ENCODE data around the gene THADA. TPM values are rescaled to one million over a fixed set of nuclear protein-coding genes. Genes with fewer than 3 reads are reported as not detected.
"Not testable (repeated sequence)": the region's sequence is repeated elsewhere in the genome, so short reads cannot be mapped to it uniquely, and the experiment has no call there.

THADA gene
- total RNA-seq, 1 experiment from 2014 or later: 29.3 TPM

DNA sequence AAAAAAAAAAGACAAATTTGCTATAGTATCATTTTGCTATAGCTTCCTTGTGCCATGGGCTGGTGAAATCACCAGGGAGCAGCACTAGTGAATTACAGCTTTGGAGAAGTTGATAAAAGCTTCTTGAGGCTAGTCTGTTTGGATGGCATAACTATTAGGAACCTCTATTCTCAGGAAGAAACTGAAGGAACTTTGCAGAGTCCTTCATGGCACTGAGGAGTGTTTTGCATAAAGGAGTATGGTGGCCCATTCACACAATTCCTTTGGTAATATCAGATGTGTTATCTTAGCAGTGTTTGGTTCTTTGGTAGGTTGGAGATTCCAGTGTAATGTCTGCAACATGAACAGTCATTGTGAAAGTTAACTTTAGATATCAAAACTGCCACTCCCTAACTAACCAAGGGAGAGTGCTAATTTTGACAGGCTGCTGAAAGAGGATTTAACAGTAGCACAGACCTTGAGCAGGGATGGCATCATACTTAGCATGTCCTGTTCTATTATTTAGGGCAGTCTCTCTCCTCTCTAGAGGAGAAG lies 292.8 kb downstream of the THADA start:
- no peak for DNase-seq (ENCODE audit: low read depth)

DNA sequence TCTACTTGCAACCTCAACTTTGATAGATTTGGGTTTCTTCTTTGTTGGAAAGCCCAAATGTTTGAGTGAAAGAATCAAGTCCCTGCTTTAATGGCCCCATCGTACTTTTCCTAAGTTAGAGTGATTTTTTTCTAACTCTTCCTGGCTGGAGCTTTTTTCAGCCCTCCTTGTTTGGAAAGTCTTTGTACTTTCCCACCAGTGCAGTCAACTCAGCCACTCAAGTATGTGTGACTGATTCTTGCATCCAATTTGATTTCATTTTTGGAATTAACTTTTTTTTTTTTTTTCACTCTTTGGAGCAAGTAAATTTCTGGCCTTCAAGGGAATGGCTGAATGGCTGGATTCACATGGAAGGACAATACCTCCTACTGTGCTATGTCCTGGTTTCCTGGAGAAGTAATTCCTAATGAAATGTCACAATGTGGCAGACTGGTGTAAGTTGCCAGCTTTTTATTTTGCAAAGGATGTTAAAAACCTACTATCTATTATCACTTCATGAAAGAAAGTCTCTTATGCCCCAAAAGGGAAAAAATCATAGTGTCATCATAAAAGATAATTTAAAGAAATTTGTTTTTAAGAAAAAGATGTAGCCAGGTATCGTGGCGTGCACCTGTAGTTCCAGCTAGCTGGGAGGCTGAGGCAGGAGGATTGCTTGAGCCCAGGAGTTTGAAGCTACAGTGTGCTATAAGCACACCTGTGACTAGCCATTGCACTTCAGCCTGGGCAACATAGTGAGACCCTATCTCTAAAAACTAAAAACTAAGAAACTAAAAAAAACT lies 293.5 kb downstream of the THADA start:
- no peak for DNase-seq (ENCODE audit: low read depth)

DNA sequence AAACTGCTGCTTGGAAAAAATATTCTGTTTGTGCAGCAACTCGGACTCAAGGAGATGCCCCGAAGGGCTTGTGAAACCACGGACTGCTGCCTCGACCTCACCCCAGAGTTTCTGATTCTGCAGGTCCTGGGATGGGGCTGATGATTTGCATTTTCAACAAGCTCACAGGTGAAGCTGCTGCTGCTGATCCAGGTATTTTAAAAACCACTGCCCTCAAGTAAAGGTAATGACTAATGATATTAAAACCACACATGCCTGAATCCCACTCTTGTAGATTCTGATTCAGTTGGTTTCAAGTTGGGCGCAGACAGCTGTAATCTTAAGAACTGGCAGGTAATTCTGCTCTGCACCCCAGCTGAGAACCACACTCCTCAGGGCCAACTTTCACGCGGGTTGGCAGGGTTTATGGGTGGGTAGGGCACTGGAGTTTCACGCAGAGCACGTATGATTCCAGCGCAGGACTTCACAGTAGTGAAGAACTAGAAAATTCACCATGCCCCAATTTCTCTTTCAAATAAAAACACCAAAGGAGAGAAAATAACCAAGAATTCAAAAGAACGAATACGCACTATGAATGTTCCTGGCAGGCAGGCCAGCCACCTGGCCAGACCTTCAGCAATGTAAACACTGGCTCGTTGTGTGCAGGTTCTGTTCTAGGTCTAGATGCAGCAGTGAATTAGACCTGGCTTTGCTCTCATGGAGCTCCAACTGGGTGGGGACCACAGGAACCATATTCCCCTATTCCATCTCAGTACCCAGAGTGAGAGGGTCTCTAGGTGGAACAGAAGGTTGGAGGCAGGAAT lies 294.9 kb downstream of the THADA start:
- no peak for DNase-seq (ENCODE audit: low read depth)

DNA sequence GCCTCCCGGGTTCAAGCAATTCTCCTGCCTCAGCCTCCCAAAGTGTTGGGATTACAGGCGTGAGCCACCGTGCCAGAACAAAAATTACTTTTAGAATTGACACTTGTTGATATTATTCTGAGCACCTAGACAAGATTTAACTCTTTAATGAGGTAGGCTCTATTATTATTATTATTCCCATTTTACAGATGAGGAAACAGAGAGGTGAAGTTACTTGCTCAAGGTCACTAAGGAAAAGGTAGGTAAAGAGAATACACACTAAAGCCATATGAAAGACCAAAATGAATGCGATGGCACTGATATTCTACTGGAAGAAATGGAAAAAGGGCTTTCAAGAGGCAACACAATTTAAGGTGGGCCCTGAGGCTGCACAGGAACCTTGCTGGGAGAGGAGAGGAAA lies 295.6 kb downstream of the THADA start:
- no peak for DNase-seq (ENCODE audit: low read depth)

DNA sequence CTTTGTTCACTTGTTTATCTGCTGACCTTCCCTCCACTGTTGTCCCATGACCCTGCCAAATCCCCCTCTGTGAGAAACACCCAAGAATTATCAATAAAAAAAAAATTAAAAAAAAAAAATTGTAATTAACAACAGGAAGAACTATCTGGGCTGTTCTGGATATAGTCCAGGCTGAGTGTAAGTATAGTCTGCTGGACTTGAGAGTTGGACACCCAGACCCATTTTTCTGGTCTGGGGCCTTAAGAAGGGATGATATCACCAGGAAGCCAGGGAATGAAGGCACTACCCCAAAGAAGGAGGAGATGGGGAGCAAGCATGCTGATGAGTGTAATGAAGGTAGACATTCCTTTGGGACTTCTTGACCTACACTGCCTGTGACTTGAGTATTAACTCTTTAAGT lies 297.3 kb downstream of the THADA start:
- DNase-seq (ENCODE audit: low read depth): no peak

DNA sequence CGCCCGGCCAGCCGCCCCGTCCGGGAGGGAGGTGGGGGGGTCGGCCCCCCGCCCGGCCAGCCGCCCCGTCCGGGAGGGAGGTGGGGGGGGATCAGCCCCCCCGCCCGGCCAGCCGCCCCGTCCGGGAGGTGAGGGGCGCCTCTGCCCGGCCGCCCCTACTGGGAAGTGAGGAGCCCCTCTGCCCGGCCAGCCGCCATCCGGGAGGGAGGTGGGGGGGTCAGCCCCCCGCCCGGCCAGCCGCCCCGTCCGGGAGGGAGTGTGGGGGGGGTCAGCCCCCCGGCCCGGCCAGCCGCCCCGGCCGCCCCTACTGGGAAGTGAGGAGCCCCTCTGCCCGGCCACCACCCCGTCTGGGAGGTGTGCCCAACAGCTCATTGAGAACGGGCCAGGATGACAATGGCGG lies 298.1 kb downstream of the THADA start:
- not testable (repeated sequence) for DNase-seq (ENCODE audit: low read depth)

DNA sequence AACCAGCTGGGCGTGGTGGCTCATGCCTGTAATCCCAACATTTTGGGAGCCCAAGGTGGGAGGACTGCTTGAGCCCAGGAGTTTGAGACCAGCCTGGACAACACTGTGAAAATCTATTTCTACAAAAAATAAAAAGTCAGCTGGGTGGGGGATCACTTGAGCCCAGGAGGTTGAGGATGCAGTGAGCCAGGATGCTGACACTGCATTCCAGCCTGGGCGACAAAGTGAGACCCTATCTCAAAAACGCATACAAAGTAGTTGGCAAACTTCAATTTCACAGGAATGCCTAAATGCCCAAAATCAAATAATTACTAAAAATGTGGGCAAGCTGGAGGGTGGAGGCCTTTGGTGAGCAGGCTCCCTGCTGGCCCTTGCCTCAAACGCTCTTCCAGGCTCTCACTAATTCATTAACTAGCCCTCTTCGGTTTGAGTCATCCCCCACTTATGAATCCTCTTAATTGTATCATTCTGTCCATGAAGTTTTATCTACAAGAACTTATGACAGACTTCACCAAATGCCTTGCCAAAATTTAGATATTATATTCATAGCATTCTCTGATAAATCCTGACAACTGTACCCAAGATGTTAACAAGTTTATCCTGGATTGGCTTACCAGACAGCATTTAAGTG lies 300.8 kb downstream of the THADA start:
- DNase-seq (ENCODE audit: low read depth): no peak

DNA sequence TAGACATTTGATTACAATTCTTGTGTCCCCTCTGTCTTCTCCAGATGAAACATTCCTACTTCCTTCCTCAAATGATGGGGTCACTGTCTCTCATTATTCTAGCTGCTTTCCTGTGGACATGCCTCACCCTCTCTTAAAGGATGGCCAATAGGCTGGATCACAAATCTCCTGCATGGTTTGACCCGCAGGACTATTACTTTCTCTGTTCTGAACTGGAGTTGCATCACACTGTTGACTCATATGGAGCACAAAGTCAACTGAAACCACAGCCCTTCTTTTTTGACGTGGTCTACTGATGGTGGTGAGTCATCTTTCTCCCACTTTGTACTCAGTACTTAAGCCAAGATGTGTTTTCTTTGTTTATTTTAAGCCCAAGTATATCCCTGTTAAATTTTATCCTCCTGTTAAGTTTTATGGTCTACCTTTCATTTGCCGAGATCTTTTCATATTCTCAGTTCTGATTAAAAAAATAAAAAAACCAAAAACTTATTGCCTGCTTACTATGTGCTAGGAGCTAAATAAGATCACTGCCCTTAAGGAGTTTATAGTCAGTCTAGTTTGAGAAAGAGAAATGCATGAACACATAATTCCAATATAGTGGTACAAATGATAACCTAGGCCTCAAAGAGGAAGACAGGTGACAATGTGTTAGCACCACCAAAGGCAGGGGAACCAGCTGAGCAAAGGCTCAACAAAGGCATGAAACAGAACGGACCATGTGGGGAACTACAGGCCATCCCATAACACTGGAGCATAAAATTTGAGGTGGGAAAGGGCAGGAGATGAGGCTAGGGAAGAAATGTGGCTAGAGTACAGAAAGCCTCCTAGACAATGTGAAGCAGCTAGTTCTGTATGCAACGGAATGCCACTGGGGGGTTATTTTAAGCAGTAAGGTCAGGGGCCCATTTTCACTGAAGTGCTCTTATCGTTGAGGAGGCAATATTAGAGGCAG lies 301.8 kb downstream of the THADA start:
- DNase-seq (ENCODE audit: low read depth): peak; percentile 91

DNA sequence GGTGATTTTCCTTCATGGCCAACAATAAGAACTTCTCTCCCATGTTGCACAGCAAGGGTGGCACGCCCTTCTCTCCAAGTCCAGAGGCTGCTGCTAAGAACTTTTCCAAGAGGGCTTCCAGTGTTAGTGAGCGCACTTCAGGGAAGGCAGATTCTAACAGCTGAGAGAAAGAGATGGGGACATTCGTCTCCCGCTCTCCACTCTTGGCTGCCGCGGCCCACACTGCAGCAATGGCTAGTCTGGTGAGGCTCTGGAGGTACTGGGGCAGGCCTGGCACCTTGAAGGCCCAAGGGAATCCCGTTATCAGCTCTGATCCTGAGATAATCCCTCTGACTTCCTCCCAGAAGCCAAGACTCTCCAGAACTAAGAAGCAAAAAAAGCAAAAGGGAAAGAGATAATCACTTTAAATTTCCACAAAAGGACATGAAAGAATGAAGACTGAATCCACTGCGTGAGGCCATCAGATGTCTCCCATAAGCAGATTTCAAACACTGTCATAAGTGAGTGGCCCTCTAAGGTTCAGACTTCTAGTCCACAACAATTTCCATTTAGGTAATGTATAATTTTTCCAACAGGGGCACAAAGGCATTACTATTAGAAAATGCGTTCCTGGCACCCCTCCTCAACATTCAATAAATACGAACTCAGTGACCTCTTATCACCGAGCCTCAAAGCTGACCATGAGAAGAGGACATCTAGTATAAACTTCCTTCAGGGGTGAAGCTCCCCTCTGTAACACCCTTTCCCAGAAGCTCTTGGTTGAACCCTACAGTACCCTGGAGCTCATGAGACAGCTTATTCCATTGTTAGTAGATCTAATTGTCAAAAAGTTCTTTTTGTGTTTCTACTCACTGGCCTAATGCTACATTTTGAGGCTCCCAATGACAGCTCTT lies 302.7 kb downstream of the THADA start:
- no peak for DNase-seq (ENCODE audit: low read depth)

DNA sequence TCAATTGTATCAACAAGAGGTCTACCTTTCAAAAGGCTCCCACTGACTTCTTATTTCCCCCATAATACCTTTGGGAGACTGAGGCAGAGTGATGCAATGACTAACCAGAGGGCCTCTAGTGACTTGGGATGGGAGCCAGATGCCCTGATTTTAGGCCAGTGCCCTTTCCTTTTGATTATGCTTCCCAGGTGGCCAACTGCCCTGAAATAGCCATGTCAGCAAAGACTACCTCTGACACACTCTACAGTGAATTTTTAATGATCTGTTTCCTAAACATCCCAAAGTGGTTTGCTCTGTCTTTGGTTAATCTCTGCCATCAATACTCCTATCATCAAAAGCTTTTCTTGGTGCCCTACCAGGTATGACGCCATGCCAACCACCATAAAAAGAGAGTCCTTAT lies 303.5 kb downstream of the THADA start:
- no peak for DNase-seq (ENCODE audit: low read depth)

DNA sequence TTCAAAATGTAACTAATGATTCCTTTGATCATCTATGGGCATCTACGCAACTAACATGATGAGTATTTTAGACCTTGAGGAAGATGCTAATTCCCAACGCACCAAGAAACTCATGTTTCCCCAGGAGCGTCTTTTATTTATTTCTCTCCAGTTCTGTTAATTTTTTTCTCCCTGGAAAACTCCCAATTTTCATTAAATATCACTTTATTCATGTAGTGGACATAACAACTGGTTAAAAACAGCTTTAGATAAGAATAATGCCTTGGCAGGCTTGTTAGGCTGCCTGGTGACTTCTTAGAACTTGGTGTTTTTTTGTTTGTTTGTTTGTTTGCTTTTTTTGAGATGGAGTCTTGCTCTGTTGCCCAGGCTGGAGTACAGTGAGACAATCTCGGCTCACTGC lies 306.5 kb downstream of the THADA start:
- DNase-seq (ENCODE audit: low read depth): no peak

DNA sequence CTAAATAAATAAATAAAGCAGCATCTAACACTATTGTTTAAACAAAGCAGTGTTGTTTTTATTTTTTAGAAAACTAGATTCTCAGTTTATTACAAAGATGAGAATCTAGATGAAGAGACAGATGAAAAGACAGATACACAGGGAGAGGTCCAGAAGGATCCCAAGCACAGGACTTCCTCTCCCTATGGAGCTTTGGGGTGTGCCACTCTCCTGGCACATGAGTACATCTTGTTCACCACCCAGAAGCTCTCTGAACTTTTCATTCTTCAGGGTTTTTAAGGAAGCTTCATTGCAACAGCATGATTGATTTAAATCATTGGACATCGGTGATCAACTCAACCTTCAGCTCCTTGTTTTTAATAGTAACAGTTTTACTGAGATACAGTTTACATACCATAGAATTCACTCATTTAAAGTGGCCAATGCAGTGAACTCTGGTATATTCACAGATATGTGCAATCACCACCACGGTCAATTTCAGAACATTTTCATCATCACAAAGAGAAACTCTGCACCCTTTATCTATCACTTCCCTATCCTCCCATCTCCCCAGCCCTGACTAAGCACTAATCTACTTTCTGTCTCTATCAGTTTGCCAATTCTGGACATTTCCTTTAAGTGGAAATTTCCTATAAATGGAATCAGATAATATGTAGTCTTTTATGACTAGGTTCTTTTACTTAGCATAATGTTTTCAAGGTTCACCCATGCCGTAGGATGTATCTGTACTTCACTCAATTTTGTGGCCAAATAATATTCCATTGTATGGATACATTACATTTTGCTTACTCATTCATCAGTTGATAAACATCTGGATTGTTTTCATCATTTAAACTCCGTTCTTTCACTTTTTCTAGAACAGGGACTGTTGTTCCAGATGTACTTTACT lies 307.2 kb downstream of the THADA start:
- DNase-seq (ENCODE audit: low read depth): no peak

DNA sequence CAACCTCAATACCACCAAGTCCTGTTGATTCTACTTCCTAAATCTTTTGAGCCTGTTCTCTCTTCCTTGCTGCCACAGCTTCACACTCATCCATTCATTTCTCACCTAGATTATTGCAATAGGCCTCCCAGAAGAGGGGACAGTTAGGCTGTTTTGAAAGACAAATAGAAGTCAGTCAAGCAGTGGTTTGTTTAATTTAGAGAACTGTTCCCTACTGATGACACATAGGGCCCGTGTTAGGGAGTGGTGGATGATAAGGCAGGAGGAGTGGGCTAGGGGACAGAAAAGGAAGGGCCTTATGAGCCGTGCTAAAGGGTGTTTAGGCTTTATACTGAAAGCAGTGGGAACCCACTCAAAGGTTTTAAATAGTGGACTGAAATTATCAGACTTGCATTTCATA lies 309.9 kb downstream of the THADA start:
- DNase-seq (ENCODE audit: low read depth): no peak

DNA sequence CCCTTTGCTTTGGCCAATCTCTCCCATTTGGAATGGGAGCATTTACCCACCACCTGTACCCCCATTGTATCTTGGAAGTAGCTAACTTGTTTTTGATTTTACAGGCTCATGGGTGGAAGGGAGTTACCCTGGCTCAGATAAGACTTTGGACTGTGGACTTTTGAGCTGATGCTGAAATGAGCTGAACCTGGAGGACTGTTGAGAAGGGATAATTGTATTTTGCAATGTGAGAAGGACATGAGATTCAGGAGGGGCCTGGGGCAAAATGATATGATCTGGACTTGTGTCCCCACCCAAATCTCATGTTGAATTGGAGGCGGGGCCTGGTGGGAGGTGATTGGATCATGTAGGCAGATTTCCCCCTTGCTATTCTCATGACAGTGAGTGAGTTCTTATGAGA lies 310.9 kb downstream of the THADA start:
- no peak for DNase-seq (ENCODE audit: low read depth)

DNA sequence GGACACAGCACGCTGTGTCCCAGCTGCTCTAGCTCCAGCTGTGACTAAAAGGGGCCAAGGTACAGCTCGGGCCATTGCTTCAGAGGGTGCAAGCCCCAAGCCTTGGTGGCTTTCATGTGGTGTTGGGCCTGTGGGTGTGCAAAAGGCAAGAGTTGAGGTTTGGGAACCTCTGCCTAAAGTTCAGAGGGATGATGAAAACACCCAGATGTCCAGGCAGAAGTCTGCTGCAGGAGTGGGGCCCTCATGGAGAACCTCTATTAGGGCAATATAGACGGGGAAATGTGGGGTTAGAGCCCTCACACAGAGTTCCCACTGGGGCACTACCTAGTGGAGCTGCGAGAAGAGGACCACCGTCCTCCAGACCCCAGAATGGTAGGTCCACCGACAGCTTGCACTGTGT lies 311.5 kb downstream of the THADA start:
- not testable (repeated sequence) for DNase-seq (ENCODE audit: low read depth)

DNA sequence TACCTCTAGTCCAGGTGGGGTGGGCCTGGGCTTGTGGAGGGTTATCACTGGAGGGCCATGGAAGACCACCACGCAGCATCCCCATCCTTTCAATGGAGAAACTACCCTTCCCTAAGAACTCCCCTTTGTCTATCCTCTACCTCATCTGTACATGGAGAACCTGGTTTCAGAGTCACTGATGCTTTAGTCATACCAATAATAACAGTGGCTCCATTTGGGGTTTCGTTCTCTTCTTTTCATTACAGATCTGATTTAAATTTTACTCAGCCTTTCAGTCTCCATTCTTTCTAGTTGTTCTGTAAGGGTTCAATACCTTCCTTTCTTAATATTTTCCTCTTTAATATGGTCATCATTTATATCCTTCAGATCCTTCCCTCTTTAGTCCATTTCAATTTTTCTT lies 314.8 kb downstream of the THADA start:
- no peak for DNase-seq (ENCODE audit: low read depth)

DNA sequence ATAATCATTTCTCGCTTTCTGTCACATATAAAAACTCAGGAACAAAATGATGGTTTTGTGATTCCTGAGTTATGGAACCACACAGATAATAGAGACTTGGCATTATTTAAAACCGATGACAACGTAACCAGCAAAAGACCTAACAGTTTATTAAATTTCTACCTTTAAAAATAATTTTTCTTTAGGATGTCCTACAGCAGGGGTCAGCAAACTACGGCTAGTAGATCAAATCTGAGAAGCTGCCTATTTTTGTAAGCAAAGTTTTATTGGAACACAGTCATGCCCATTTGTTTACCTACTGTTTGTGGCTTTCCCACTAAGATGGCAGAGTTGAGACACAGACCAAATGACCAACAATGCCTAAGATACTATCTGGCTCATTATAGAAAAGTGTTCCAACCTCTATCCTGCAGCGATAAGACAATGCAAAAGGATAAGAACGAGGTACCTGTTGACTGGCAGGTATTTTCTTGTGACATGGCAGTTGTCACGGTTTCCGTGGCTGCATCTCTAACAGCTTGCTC lies 316.5 kb downstream of the THADA start:
- DNase-seq (ENCODE audit: low read depth): no peak

DNA sequence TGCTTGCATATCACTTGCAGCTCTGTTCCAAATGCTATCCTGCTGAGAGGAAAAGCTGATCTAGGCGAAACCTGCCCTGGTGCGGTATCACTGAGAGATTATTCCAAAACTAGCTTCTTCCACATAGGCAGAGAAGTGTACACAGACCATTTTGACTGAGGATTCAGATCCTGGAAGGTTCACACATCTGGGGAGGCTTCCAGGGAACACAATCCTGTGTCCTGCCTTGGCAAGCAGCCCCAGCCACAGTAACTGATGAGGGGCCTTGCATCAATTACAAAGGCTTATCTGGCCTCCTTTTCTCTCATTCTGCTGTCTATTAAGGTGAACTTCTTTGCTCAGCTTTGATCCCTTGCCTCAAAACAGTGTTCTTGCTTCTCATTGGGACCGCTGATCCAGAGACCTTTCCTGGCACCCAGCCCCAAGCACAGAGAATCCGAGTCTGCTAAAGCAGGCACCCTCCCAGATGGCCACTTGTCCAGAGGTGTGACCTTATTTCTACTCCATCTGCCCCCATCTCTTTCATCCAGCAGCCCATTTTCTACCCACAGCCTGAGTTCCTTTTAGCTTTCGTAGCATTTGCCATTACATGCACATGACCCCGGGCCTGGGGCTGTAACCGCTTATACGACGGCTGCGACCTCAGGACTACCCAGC lies 317.1 kb downstream of the THADA start:
- DNase-seq (ENCODE audit: low read depth): no peak

Data from Daoy (cell line).